Measurements from ENCODE around the gene TFF3.

The TFF3 gene

GRCh38 chr21:42308161-42308913 lies 6.9 kb downstream of the TFF3 start:
- H3K4me3 Mint-ChIP-seq = no peak overlapping the region
- H3K27me3 Mint-ChIP-seq = peaks cover 12% of the 10 kb centered on the region
- no peak overlapping the region for H3K27ac Mint-ChIP-seq

GRCh38 chr21:42307106-42307505 lies 8.1 kb downstream of the TFF3 start:
- H3K27me3 Mint-ChIP-seq = peaks cover 12% of the 10 kb centered on the region

More at GRCh38 chr21:42308161-42308913, 6.9 kb downstream of the TFF3 start:
- H3K4me1 Mint-ChIP-seq (ENCODE audit: low read depth) = peaks cover 11% of the 10 kb centered on the region
- H3K9me3 Mint-ChIP-seq = no peaks in the 10 kb centered on the region
- H3K36me3 Mint-ChIP-seq (ENCODE audit: low read depth) = no peaks in the 10 kb centered on the region
- no peak for DNase-seq

GRCh38 chr21:42306366-42307035 lies 8.7 kb downstream of the TFF3 start:
- H3K4me3 Mint-ChIP-seq = no peak overlapping the region
- H3K9me3 Mint-ChIP-seq = no peaks in the 10 kb centered on the region
- DNase-seq = no peak
- no peaks in the 10 kb centered on the region for H3K36me3 Mint-ChIP-seq (ENCODE audit: low read depth)
- H3K27me3 Mint-ChIP-seq = peaks cover 12% of the 10 kb centered on the region
- no peak overlapping the region for H3K27ac Mint-ChIP-seq
- peaks cover 11% of the 10 kb centered on the region for H3K4me1 Mint-ChIP-seq (ENCODE audit: low read depth)

More at GRCh38 chr21:42307106-42307505, 8.1 kb downstream of the TFF3 start:
- no peak for DNase-seq
- no peak overlapping the region for H3K27ac Mint-ChIP-seq
- H3K9me3 Mint-ChIP-seq = no peaks in the 10 kb centered on the region
- no peak overlapping the region for H3K4me3 Mint-ChIP-seq
- peaks cover 11% of the 10 kb centered on the region for H3K4me1 Mint-ChIP-seq (ENCODE audit: low read depth)
- H3K36me3 Mint-ChIP-seq (ENCODE audit: low read depth) = no peaks in the 10 kb centered on the region

- H3K9me3 Mint-ChIP-seq = no peaks in the 10 kb centered on the region
- no peak for DNase-seq
- no peaks in the 10 kb centered on the region for H3K36me3 Mint-ChIP-seq (ENCODE audit: low read depth)
- no peak overlapping the region for H3K27ac Mint-ChIP-seq
- no peak overlapping the region for H3K4me3 Mint-ChIP-seq
- peaks cover 11% of the 10 kb centered on the region for H3K4me1 Mint-ChIP-seq (ENCODE audit: low read depth)
- peaks cover 12% of the 10 kb centered on the region for H3K27me3 Mint-ChIP-seq
These were observed 9.5 kb downstream of the TFF3 start for GRCh38 chr21:42305707-42306147.

GRCh38 chr21:42304556-42305454 lies 10.4 kb downstream of the TFF3 start:
- peaks cover 12% of the 10 kb centered on the region for H3K27me3 Mint-ChIP-seq
- H3K27ac Mint-ChIP-seq = no peak overlapping the region
- no peaks in the 10 kb centered on the region for H3K9me3 Mint-ChIP-seq
- DNase-seq = no peak
- H3K36me3 Mint-ChIP-seq (ENCODE audit: low read depth) = no peaks in the 10 kb centered on the region
- peaks cover 14% of the 10 kb centered on the region for H3K4me1 Mint-ChIP-seq (ENCODE audit: low read depth)
- no peak overlapping the region for H3K4me3 Mint-ChIP-seq

- Mint-ChIP-seq H3K36me3 (ENCODE audit: low read depth) (no peaks in the 10 kb centered on the region), H3K4me1 (ENCODE audit: low read depth) (peaks cover 19% of the 10 kb centered on the region), H3K9me3 (no peaks in the 10 kb centered on the region), H3K27ac (no peak overlapping the region), H3K4me3 (no peak overlapping the region), H3K27me3 (peaks cover 12% of the 10 kb centered on the region)
- DNase-seq = no peak
These were observed 11.8 kb downstream of the TFF3 start for GRCh38 chr21:42303443-42303842.

GRCh38 chr21:42302794-42303193 lies 12.4 kb downstream of the TFF3 start:
- DNase-seq = no peak
- H3K27ac Mint-ChIP-seq = no peak overlapping the region
- no peaks in the 10 kb centered on the region for H3K9me3 Mint-ChIP-seq
- no peak overlapping the region for H3K4me3 Mint-ChIP-seq
- H3K27me3 Mint-ChIP-seq = peaks cover 8% of the 10 kb centered on the region
- peaks cover 19% of the 10 kb centered on the region for H3K4me1 Mint-ChIP-seq (ENCODE audit: low read depth)
- no peaks in the 10 kb centered on the region for H3K36me3 Mint-ChIP-seq (ENCODE audit: low read depth)

GRCh38 chr21:42302076-42302650 lies 13.0 kb downstream of the TFF3 start:
- Mint-ChIP-seq H3K4me1 (ENCODE audit: low read depth) (peaks cover 19% of the 10 kb centered on the region), H3K36me3 (ENCODE audit: low read depth) (peaks cover 4% of the 10 kb centered on the region), H3K27ac (no peak overlapping the region), H3K27me3 (peaks cover 2% of the 10 kb centered on the region), H3K9me3 (no peaks in the 10 kb centered on the region), H3K4me3 (no peak overlapping the region)
- DNase-seq = no peak

- H3K4me1 Mint-ChIP-seq (ENCODE audit: low read depth) = peaks cover 15% of the 10 kb centered on the region
- H3K4me3 Mint-ChIP-seq = no peak overlapping the region
- H3K27me3 Mint-ChIP-seq = peaks cover 1% of the 10 kb centered on the region
- DNase-seq = no peak
- H3K36me3 Mint-ChIP-seq (ENCODE audit: low read depth) = peaks cover 8% of the 10 kb centered on the region
- H3K9me3 Mint-ChIP-seq = no peaks in the 10 kb centered on the region
- no peak overlapping the region for H3K27ac Mint-ChIP-seq
These were observed 13.7 kb downstream of the TFF3 start for GRCh38 chr21:42301371-42302075.

- H3K9me3 Mint-ChIP-seq = no peaks in the 10 kb centered on the region
- peaks cover 15% of the 10 kb centered on the region for H3K4me1 Mint-ChIP-seq (ENCODE audit: low read depth)
- peaks cover 13% of the 10 kb centered on the region for H3K36me3 Mint-ChIP-seq (ENCODE audit: low read depth)
- H3K27ac Mint-ChIP-seq = no peak overlapping the region
- H3K4me3 Mint-ChIP-seq = no peak overlapping the region
- DNase-seq = no peak
- no peaks in the 10 kb centered on the region for H3K27me3 Mint-ChIP-seq
These were observed 14.3 kb downstream of the TFF3 start for GRCh38 chr21:42300956-42301355.

GRCh38 chr21:42300045-42300583 lies 15.1 kb downstream of the TFF3 start:
- H3K27me3 Mint-ChIP-seq = no peaks in the 10 kb centered on the region
- peaks cover 15% of the 10 kb centered on the region for H3K4me1 Mint-ChIP-seq (ENCODE audit: low read depth)
- no peak overlapping the region for H3K27ac Mint-ChIP-seq
- H3K9me3 Mint-ChIP-seq = no peaks in the 10 kb centered on the region
- no peak overlapping the region for H3K4me3 Mint-ChIP-seq
- H3K36me3 Mint-ChIP-seq (ENCODE audit: low read depth) = peaks cover 20% of the 10 kb centered on the region
- no peak for DNase-seq

- Mint-ChIP-seq H3K36me3 (ENCODE audit: low read depth) (peaks cover 25% of the 10 kb centered on the region), H3K27ac (no peak overlapping the region), H3K4me3 (no peak overlapping the region), H3K4me1 (ENCODE audit: low read depth) (peaks cover 15% of the 10 kb centered on the region), H3K9me3 (no peaks in the 10 kb centered on the region), H3K27me3 (no peaks in the 10 kb centered on the region)
- DNase-seq = no peak
These were observed 15.7 kb downstream of the TFF3 start for GRCh38 chr21:42299324-42300044.

- H3K27me3 Mint-ChIP-seq = no peaks in the 10 kb centered on the region
- H3K4me3 Mint-ChIP-seq = no peak overlapping the region
- DNase-seq = no peak
- no peak overlapping the region for H3K27ac Mint-ChIP-seq
- H3K4me1 Mint-ChIP-seq (ENCODE audit: low read depth) = peaks cover 15% of the 10 kb centered on the region
- peaks cover 26% of the 10 kb centered on the region for H3K36me3 Mint-ChIP-seq (ENCODE audit: low read depth)
- no peaks in the 10 kb centered on the region for H3K9me3 Mint-ChIP-seq
These were observed 16.6 kb downstream of the TFF3 start for GRCh38 chr21:42298657-42299056.

All from activated T-cell treated with anti-CD3 and anti-CD28 coated beads, Interleukin-2, amount 50 U/mL, for 24 hours (primary cell).